Liver (tissue), 3 donors: Measurements from ENCODE around the gene SELENOS.

Source experiments
- EGR1 ChIP-seq, 2 donors: IDR thresholded peaks; 2 replicates each; pipeline ENCODE4 v1.6.1; 2016 to 2018; ENCODE audit warnings: antibody characterized with exemption in 2 of 2, low read depth in 2 of 2
- FOXA1 ChIP-seq: IDR thresholded peaks from 2 replicates; pipeline ENCODE4 v1.6.1; 2016; ENCODE audit warnings: antibody characterized with exemption
- GABPA ChIP-seq, 2 donors: IDR thresholded peaks in 1 of 2; conservative IDR thresholded peaks in 1 of 2; 2 replicates each; pipeline ENCODE4 v1.6.1; 2016; ENCODE audit warnings: antibody characterized with exemption in 2 of 2, mild to moderate bottlenecking in 1 of 2, moderate library complexity in 1 of 2
- HNF4A ChIP-seq, 2 donors: conservative IDR thresholded peaks; 2 replicates each; pipeline ENCODE4 v1.6.1; 2016; ENCODE audit warnings: antibody characterized with exemption in 2 of 2, mild to moderate bottlenecking in 2 of 2
- RAD21 ChIP-seq, 2 donors: IDR thresholded peaks; 2 replicates each; pipeline ENCODE4 v1.6.1; 2016; ENCODE audit warnings: antibody characterized with exemption in 2 of 2, mild to moderate bottlenecking in 2 of 2
- SP1 ChIP-seq: IDR thresholded peaks from 2 replicates; pipeline ENCODE4 v1.6.1; 2018; ENCODE audit warnings: antibody characterized with exemption, mild to moderate bottlenecking
- TAF1 ChIP-seq: conservative IDR thresholded peaks from 2 replicates; pipeline ENCODE4 v1.6.1; 2016; ENCODE audit warnings: antibody characterized with exemption, mild to moderate bottlenecking
- YY1 ChIP-seq: IDR thresholded peaks from 2 replicates; pipeline ENCODE4 v1.6.1; 2016; ENCODE audit warnings: antibody characterized with exemption, mild to moderate bottlenecking
- TF ChIP-seq, protein P1 (sequence below): fragments of 150-350 bp; IDR thresholded peaks from 2 replicates; pipeline ENCODE4 v1.5.1; 2017; ENCODE audit warnings: improper control_type of control experiment, low read depth, low read length; ENCODE audit not compliant: missing input control
- TF ChIP-seq, protein P2 (sequence below): IDR thresholded peaks from 2 replicates; pipeline ENCODE4 v1.6.1; 2016; ENCODE audit warnings: antibody characterized with exemption
- TF ChIP-seq, protein P3 (sequence below): IDR thresholded peaks from 2 replicates; pipeline ENCODE4 v1.6.1; 2016; ENCODE audit warnings: antibody characterized with exemption
- TF ChIP-seq, protein P4 (sequence below): IDR thresholded peaks from 2 replicates; pipeline ENCODE4 v1.6.1; 2016; ENCODE audit warnings: antibody characterized with exemption, mild to moderate bottlenecking
- donor health status: healthy.
- donor health status: healthy.

DNA sequence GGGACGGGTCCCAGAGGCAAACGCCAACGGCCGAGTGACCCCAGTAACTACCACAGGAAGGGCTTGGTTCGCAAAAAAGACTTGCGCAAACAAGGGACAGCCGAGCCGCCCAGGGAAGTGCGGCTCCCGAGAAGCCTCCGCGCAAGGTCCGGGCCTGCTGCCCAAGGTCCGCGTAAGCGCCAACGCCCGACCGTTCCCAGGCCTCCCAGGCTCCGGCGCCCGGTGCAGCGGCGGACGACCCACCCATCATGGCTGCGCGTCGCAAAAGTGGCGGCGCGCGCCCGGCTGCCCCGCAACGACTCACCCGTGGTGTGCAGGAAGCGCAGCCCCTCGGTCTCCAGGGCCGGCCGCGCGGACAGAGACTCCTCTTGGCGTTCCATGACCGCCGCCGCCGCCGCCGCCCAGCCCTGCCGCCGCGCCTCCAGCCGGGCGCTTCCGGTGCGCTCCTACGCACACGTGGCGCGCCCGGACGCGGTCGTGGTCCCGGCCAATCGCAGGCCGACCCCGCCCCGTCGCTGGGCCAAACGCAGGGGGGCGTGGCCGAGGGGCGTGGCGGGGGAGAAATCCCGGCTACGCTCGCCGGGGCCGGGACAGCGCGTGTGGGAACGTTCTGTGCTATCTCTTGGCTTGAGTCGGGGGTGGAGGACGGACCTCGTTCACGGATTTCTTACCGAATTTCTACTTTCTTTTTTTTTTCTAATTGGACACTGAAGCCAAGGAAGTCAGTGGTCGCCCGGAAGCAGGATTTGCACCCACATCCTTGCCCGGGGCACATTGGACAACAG lies at the start of gene SELENOS:
- TF ChIP-seq SP1 (peak; percentile 41), HNF4A (conservative IDR thresholded peaks at IDR 0.05) (no peak), EGR1 (IDR thresholded peaks at IDR 0.05; ENCODE audit: low read depth in 2 of 2) (no peak), RAD21 (IDR thresholded peaks at IDR 0.05) (no peak), GABPA (IDR thresholded peaks at IDR 0.05 in 1 of 2, conservative IDR thresholded peaks at IDR 0.05 in 1 of 2) (peak in 1 of 2 donors; percentile 55), YY1 (no peak), TAF1 (no peak), FOXA1 (no peak)
- TF ChIP-seq, protein P1, sequence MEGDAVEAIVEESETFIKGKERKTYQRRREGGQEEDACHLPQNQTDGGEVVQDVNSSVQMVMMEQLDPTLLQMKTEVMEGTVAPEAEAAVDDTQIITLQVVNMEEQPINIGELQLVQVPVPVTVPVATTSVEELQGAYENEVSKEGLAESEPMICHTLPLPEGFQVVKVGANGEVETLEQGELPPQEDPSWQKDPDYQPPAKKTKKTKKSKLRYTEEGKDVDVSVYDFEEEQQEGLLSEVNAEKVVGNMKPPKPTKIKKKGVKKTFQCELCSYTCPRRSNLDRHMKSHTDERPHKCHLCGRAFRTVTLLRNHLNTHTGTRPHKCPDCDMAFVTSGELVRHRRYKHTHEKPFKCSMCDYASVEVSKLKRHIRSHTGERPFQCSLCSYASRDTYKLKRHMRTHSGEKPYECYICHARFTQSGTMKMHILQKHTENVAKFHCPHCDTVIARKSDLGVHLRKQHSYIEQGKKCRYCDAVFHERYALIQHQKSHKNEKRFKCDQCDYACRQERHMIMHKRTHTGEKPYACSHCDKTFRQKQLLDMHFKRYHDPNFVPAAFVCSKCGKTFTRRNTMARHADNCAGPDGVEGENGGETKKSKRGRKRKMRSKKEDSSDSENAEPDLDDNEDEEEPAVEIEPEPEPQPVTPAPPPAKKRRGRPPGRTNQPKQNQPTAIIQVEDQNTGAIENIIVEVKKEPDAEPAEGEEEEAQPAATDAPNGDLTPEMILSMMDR = no peak
- TF ChIP-seq, protein P2, sequence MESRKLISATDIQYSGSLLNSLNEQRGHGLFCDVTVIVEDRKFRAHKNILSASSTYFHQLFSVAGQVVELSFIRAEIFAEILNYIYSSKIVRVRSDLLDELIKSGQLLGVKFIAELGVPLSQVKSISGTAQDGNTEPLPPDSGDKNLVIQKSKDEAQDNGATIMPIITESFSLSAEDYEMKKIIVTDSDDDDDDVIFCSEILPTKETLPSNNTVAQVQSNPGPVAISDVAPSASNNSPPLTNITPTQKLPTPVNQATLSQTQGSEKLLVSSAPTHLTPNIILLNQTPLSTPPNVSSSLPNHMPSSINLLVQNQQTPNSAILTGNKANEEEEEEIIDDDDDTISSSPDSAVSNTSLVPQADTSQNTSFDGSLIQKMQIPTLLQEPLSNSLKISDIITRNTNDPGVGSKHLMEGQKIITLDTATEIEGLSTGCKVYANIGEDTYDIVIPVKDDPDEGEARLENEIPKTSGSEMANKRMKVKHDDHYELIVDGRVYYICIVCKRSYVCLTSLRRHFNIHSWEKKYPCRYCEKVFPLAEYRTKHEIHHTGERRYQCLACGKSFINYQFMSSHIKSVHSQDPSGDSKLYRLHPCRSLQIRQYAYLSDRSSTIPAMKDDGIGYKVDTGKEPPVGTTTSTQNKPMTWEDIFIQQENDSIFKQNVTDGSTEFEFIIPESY = no peak
- TF ChIP-seq, protein P3, sequence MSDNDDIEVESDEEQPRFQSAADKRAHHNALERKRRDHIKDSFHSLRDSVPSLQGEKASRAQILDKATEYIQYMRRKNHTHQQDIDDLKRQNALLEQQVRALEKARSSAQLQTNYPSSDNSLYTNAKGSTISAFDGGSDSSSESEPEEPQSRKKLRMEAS = no peak
- TF ChIP-seq, protein P4, sequence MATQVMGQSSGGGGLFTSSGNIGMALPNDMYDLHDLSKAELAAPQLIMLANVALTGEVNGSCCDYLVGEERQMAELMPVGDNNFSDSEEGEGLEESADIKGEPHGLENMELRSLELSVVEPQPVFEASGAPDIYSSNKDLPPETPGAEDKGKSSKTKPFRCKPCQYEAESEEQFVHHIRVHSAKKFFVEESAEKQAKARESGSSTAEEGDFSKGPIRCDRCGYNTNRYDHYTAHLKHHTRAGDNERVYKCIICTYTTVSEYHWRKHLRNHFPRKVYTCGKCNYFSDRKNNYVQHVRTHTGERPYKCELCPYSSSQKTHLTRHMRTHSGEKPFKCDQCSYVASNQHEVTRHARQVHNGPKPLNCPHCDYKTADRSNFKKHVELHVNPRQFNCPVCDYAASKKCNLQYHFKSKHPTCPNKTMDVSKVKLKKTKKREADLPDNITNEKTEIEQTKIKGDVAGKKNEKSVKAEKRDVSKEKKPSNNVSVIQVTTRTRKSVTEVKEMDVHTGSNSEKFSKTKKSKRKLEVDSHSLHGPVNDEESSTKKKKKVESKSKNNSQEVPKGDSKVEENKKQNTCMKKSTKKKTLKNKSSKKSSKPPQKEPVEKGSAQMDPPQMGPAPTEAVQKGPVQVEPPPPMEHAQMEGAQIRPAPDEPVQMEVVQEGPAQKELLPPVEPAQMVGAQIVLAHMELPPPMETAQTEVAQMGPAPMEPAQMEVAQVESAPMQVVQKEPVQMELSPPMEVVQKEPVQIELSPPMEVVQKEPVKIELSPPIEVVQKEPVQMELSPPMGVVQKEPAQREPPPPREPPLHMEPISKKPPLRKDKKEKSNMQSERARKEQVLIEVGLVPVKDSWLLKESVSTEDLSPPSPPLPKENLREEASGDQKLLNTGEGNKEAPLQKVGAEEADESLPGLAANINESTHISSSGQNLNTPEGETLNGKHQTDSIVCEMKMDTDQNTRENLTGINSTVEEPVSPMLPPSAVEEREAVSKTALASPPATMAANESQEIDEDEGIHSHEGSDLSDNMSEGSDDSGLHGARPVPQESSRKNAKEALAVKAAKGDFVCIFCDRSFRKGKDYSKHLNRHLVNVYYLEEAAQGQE = no peak
